OCI-LY1 (cell line): Measurements from ENCODE around the gene MAN1C1.

Experiments used
- H2AFZ ChIP-seq: fragments of 200-600 bp; sonication (generic), shearing (Covaris generic); 2 replicates; pipeline ENCODE4 v1.6.0; 2014; ENCODE audit warnings: antibody characterized with exemption, mild to moderate bottlenecking, low read length
- H3F3A ChIP-seq: fragments of 200-600 bp; sonication (generic), shearing (Covaris generic); 2 replicates; pipeline ENCODE4 v1.6.0; 2014; ENCODE audit warnings: mild to moderate bottlenecking, antibody characterized with exemption, low read length, moderate library complexity; ENCODE audit not compliant: insufficient read depth
- H3K27ac ChIP-seq: fragments of 200-600 bp; sonication (generic); 2 replicates; pipeline ENCODE4 v1.5.1; 2014; ENCODE audit warnings: low read length, mixed run types, mild to moderate bottlenecking, low read depth; ENCODE audit not compliant: poor library complexity, severe bottlenecking
- H3K27me3 ChIP-seq: fragments of 200-600 bp; sonication (generic); 2 replicates; pipeline ENCODE4 v1.6.0; 2014; ENCODE audit warnings: antibody characterized with exemption, mild to moderate bottlenecking, low read length, moderate library complexity; ENCODE audit not compliant: insufficient read depth
- H3K36me3 ChIP-seq: fragments of 200-600 bp; sonication (generic); 2 replicates; pipeline ENCODE4 v1.6.1; 2014; ENCODE audit warnings: mild to moderate bottlenecking, antibody characterized with exemption, low read length, moderate library complexity, mixed read lengths; ENCODE audit not compliant: insufficient read depth
- H3K4me1 ChIP-seq: fragments of 200-600 bp; sonication (generic); 2 replicates; pipeline ENCODE4 v1.5.1; 2014; ENCODE audit warnings: mild to moderate bottlenecking, low read length, moderate library complexity; ENCODE audit not compliant: insufficient read depth, severe bottlenecking
- H3K4me2 ChIP-seq: fragments of 200-600 bp; sonication (generic), shearing (Covaris generic); 2 replicates; pipeline ENCODE4 v1.6.1; 2014; ENCODE audit warnings: low read length
- H3K4me3 ChIP-seq: fragments of 200-600 bp; sonication (generic); 2 replicates; pipeline ENCODE4 v1.5.1; 2014; ENCODE audit warnings: low read length, low read depth, mild to moderate bottlenecking, mixed read lengths; ENCODE audit not compliant: poor library complexity, severe bottlenecking
- H3K79me2 ChIP-seq: fragments of 200-600 bp; shearing (Covaris generic); 2 replicates; pipeline ENCODE4 v1.6.1; 2016; ENCODE audit warnings: mixed run types, low read length, mixed read lengths; ENCODE audit not compliant: insufficient read depth
- H3K9ac ChIP-seq: fragments of 200-600 bp; sonication (generic), shearing (Covaris generic); 2 replicates; pipeline ENCODE4 v1.6.1; 2014; ENCODE audit warnings: mild to moderate bottlenecking, low read length, mixed read lengths
- H3K9me2 ChIP-seq: fragments of 200-600 bp; sonication (generic), shearing (Covaris generic); 2 replicates; pipeline ENCODE4 v1.6.1; 2014; ENCODE audit warnings: low read depth, mild to moderate bottlenecking, low read length, mixed read lengths
- H3K9me3 ChIP-seq: fragments of 200-600 bp; shearing (Covaris generic); 2 replicates; pipeline ENCODE4 v1.6.1; 2014; ENCODE audit warnings: low read length, mixed read lengths
- H4K20me1 ChIP-seq: fragments of 200-600 bp; sonication (generic), shearing (Covaris generic); 2 replicates; pipeline ENCODE4 v1.6.0; 2016; ENCODE audit warnings: mild to moderate bottlenecking, low read length; ENCODE audit not compliant: insufficient read depth
- EZH2 ChIP-seq: fragments of 200-600 bp; sonication (generic), shearing (Covaris generic); IDR thresholded peaks from 2 replicates; pipeline ENCODE4 v1.8.0; 2017; ENCODE audit warnings: borderline replicate concordance, mixed run types, mild to moderate bottlenecking, antibody characterized with exemption, low read length, moderate library complexity, mixed read lengths
- TF ChIP-seq, protein P1 (sequence below): fragments of 200-600 bp; sonication (generic), shearing (Covaris generic); IDR thresholded peaks from 2 replicates; pipeline ENCODE4 v1.5.1; 2017; ENCODE audit warnings: mild to moderate bottlenecking, antibody characterized with exemption, low read length, moderate library complexity, mixed read lengths

MAN1C1 gene

DNA sequence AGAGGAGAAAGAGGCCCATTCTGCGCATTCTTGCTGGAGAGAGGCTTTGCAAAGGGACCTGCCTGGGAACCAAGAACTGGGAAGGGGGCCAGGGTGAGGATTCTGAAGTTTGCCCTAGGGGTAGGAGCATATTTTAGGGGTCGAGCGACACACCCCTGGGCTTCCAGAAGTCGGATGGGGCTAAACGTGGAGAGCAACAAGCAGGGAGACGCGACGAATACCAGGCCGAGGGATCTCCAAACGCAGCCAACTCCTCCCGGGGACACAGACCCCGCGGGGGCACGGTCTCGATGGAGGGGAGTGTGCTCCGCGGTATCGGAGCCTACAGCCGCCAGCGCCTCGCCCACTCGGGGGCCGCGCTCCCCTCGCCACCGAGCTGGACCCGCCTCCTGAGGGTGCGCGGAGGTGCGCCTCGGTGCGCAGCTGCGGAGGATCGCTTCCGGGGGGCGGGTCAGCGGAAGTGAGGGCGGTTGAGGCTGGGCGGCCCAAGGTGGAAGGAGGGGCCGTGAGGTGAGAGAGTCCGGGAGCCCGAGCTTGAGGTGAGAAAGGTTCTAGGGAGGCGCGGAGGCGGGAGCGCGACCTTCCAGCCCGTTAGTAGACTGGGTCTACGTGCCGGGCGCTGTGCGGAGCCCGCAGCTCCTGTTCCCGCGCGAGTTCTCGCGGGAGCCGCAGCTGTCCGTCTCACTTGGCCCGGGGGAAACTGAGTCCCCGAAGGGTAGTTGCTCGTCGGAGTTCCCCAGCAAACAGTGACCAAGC is 203.1 kb downstream of the MAN1C1 start, which contains the start of gene MTFR1L:
MTFR1L (plus strand) TSS at position 464 of the 756 bp plus-strand sequence. CDS start 3,151 bp downstream, outside the sequence.
- peak within 1 kb of the TSS; percentile 53 for H3K27ac ChIP-seq

DNA sequence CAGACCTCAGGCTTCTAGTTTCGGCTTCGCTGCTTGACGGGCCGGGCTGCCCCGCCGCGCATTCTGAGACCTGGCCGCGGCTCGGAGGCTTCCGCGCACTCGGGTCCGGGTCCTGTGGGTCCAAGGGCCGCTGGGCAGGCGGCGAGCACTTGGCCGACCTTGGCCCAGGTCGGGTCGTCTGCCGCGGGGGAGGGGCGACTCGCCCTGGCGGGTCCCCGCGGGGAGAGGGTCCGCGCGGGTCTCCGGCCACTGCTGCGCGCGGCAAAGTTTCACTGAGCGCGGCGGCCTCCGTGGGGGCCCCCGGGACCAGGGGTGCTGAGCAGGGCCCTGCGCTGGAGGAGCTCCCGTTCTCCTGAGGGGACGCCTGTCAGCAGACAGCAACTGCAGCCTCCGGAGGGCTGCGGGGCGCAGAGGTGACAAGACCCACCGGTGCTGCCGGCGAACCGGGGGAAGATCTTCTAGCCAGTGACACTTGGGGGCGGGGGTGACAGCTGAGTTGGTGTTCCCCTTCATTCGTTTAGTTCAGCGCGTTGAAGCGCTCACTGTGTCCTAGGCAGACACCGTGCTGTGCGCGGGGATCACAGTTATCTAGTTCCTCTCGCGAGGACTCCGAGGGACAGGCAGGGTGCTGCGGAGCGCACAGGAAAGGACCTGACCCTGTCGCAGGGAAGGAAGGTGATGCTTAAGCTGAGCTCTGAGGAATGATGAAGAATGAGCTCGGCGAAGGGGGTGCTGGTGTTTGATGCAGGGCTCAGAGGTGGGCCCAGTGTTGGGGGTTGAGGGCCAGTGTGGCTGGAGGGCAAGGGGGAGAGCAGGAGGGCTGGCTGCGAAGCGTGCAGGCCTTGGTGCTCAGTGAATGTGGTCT is 203.9 kb downstream of the MAN1C1 start:
- no peaks in the 10 kb centered on the region for H3K36me3 ChIP-seq
- no peaks in the 10 kb centered on the region for H4K20me1 ChIP-seq
- H3K4me3 ChIP-seq, result peak overlapping the region; percentile 84
- no peaks in the 10 kb centered on the region for H3K79me2 ChIP-seq
- H3K9me2 ChIP-seq, result no peaks in the 10 kb centered on the region
- peak overlapping the region; percentile 53 for H3K27ac ChIP-seq
- peak overlapping the region; percentile 75 for H3K9ac ChIP-seq
- no peaks in the 10 kb centered on the region for H3K27me3 ChIP-seq
- TF ChIP-seq, protein P1, sequence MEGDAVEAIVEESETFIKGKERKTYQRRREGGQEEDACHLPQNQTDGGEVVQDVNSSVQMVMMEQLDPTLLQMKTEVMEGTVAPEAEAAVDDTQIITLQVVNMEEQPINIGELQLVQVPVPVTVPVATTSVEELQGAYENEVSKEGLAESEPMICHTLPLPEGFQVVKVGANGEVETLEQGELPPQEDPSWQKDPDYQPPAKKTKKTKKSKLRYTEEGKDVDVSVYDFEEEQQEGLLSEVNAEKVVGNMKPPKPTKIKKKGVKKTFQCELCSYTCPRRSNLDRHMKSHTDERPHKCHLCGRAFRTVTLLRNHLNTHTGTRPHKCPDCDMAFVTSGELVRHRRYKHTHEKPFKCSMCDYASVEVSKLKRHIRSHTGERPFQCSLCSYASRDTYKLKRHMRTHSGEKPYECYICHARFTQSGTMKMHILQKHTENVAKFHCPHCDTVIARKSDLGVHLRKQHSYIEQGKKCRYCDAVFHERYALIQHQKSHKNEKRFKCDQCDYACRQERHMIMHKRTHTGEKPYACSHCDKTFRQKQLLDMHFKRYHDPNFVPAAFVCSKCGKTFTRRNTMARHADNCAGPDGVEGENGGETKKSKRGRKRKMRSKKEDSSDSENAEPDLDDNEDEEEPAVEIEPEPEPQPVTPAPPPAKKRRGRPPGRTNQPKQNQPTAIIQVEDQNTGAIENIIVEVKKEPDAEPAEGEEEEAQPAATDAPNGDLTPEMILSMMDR, result no peak
- TF ChIP-seq EZH2, result no peak
- peaks cover 25% of the 10 kb centered on the region for H3K4me1 ChIP-seq
- H2AFZ ChIP-seq, result no peak overlapping the region
- no peaks in the 10 kb centered on the region for H3F3A ChIP-seq
- no peaks in the 10 kb centered on the region for H3K9me3 ChIP-seq
- peak overlapping the region; percentile 89 for H3K4me2 ChIP-seq

More for the DNA sequence above, 203.1 kb downstream of the MAN1C1 start, which contains the start of gene MTFR1L:
- Histone ChIP-seq H3K9ac (peak within 1 kb of the TSS; percentile 75), H3F3A (no peaks in the 10 kb centered on the region), H3K4me2 (peak within 1 kb of the TSS; percentile 89), H4K20me1 (no peaks in the 10 kb centered on the region), H3K36me3 (no peaks in the 10 kb centered on the region), H3K4me1 (peaks cover 25% of the 10 kb centered on the region), H3K79me2 (no peaks in the 10 kb centered on the region), H3K9me3 (no peaks in the 10 kb centered on the region), H2AFZ (no peak within 1 kb of the TSS), H3K4me3 (peak within 1 kb of the TSS; percentile 84), H3K9me2 (no peaks in the 10 kb centered on the region), H3K27me3 (no peaks in the 10 kb centered on the region)
- TF ChIP-seq, protein P1, result no peak
- TF ChIP-seq EZH2, result no peak

DNA sequence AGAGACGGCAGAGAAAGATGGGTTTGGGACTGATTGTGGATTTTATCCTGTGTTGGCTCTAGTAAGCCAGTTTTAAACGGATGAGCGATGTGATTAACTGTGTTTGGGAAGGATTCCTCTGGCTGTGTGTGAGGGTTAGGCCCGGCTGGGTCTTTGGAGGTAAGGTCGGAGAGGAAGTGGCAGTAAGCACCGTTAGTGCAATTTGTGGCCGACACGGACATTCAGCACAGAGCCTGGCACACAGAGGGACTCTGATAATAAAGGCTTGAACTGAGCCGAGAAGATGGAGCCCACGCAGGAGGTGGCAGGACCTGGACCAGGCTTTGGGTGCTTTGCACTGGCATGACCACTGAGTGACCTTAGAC is 204.5 kb downstream of the MAN1C1 start:
- Histone ChIP-seq H3K4me2 (peak overlapping the region; percentile 89), H3K9me2 (no peaks in the 10 kb centered on the region), H3K9me3 (no peaks in the 10 kb centered on the region), H3K79me2 (no peaks in the 10 kb centered on the region), H3K4me1 (peaks cover 25% of the 10 kb centered on the region), H2AFZ (no peak overlapping the region), H3F3A (no peaks in the 10 kb centered on the region), H3K9ac (peak overlapping the region; percentile 75), H3K27ac (peak overlapping the region; percentile 53), H3K36me3 (peaks cover 2% of the 10 kb centered on the region; the same call in 1 of the 2 replicates), H3K27me3 (no peaks in the 10 kb centered on the region), H3K4me3 (peak overlapping the region; percentile 84), H4K20me1 (no peaks in the 10 kb centered on the region)
- TF ChIP-seq, protein P1, result no peak
- no peak for TF ChIP-seq EZH2
